HTERT RPE-1 (cell line): ENCODE data around the gene NDUFB4.
"Not testable (repeated sequence)": the region's sequence is repeated elsewhere in the genome, so short reads cannot be mapped to it uniquely, and the experiment has no call there.

Experiments
- in situ Hi-C: fragments of 300-500 bp; cut with MboI; formaldehyde crosslinking; loops from 4 replicates; pipeline ENCODE4 v1.14.3; 2020; ENCODE audit warnings: low sequenced_read_pairs

NDUFB4 gene

GRCh38 chr3:120569222-120570057 is 26.7 kb upstream of the NDUFB4 start:
- in situ Hi-C loops: no loop called here

- in situ Hi-C loops: no loop called here
Observed at GRCh38 chr3:120572027-120572426, 24.1 kb upstream of the NDUFB4 start.

GRCh38 chr3:120587332-120587975 is 8.7 kb upstream of the NDUFB4 start:
- in situ Hi-C loops: no loop called here

- in situ Hi-C loops: no loop called here
Observed at GRCh38 chr3:120595788-120596115, 384 bp upstream of the NDUFB4 start.

- in situ Hi-C loops: no loop called here
Observed at GRCh38 chr3:120596853-120597223, 702 bp downstream of the NDUFB4 start.

- in situ Hi-C loops: no loop called here
Observed at GRCh38 chr3:120597445-120598049, 1.4 kb downstream of the NDUFB4 start.

- in situ Hi-C loops: no loop called here
Observed at GRCh38 chr3:120599211-120599610, 3.1 kb downstream of the NDUFB4 start.

GRCh38 chr3:120601554-120601953 is 5.4 kb downstream of the NDUFB4 start:
- in situ Hi-C loops: no loop called here

- in situ Hi-C loops: no loop called here
Observed at GRCh38 chr3:120602682-120603081, 6.5 kb downstream of the NDUFB4 start.

GRCh38 chr3:120604382-120604781 is 8.2 kb downstream of the NDUFB4 start:
- in situ Hi-C loops: no loop called here

- in situ Hi-C loops: no loop called here
Observed at GRCh38 chr3:120604784-120605183, 8.6 kb downstream of the NDUFB4 start.

GRCh38 chr3:120608506-120608905 is 12.4 kb downstream of the NDUFB4 start:
- in situ Hi-C loops: no loop called here

- in situ Hi-C loops: no loop called here
Observed at GRCh38 chr3:120614765-120615164, 18.6 kb downstream of the NDUFB4 start.

GRCh38 chr3:120615847-120616609 is 19.9 kb downstream of the NDUFB4 start:
- in situ Hi-C loops: no loop called here

- in situ Hi-C loops: not testable (repeated sequence)
Observed at GRCh38 chr3:120616745-120617144, 20.6 kb downstream of the NDUFB4 start.

GRCh38 chr3:120622457-120622856 is 26.3 kb downstream of the NDUFB4 start:
- in situ Hi-C loops: no loop called here

- in situ Hi-C loops: no loop called here
Observed at GRCh38 chr3:120622870-120623726, 27.0 kb downstream of the NDUFB4 start.

GRCh38 chr3:120623727-120624093 is 27.6 kb downstream of the NDUFB4 start:
- in situ Hi-C loops: no loop called here

GRCh38 chr3:120625159-120625586 is 29.0 kb downstream of the NDUFB4 start:
- in situ Hi-C loops: no loop called here

GRCh38 chr3:120634539-120634938 is 38.4 kb downstream of the NDUFB4 start:
- in situ Hi-C loops: no loop called here
